ENCODE measurements around the gene TTYH3. TPM values are rescaled to one million over a fixed set of nuclear protein-coding genes. Genes with fewer than 3 reads are reported as not detected.
"Not testable (repeated sequence)": the region's sequence is repeated elsewhere in the genome, so short reads cannot be mapped to it uniquely, and the experiment has no call there.

The TTYH3 gene
- total RNA-seq, 6 experiments from 2014 or later: 10.3 to 59.3 (median 37.6) TPM

- Histone ChIP-seq H3K4me3 (no peak overlapping the region), H3K36me3 (no peaks in the 10 kb centered on the region), H3K9me3 (no peaks in the 10 kb centered on the region), H3K27me3 (no peaks in the 10 kb centered on the region), H3K27ac (no peak overlapping the region), H3K4me1 (no peaks in the 10 kb centered on the region)
- no peak for DNase-seq
- intact Hi-C loops (cut with DNase I): no loop called here
- no peak for TF ChIP-seq POLR2A (IDR thresholded peaks at IDR 0.05)
- TF ChIP-seq, protein P1, sequence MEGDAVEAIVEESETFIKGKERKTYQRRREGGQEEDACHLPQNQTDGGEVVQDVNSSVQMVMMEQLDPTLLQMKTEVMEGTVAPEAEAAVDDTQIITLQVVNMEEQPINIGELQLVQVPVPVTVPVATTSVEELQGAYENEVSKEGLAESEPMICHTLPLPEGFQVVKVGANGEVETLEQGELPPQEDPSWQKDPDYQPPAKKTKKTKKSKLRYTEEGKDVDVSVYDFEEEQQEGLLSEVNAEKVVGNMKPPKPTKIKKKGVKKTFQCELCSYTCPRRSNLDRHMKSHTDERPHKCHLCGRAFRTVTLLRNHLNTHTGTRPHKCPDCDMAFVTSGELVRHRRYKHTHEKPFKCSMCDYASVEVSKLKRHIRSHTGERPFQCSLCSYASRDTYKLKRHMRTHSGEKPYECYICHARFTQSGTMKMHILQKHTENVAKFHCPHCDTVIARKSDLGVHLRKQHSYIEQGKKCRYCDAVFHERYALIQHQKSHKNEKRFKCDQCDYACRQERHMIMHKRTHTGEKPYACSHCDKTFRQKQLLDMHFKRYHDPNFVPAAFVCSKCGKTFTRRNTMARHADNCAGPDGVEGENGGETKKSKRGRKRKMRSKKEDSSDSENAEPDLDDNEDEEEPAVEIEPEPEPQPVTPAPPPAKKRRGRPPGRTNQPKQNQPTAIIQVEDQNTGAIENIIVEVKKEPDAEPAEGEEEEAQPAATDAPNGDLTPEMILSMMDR (IDR thresholded peaks at IDR 0.05): no peak
- ATAC-seq: no peak
These were observed 42.1 kb downstream of the TTYH3 start for GRCh38 chr7:2673934-2674333.

- ATAC-seq (no peak), DNase-seq (no peak)
- Histone ChIP-seq H3K27me3 (no peaks in the 10 kb centered on the region), H3K36me3 (no peaks in the 10 kb centered on the region), H3K9me3 (no peaks in the 10 kb centered on the region), H3K4me1 (no peaks in the 10 kb centered on the region), H3K27ac (no peak overlapping the region), H3K4me3 (no peak overlapping the region)
- intact Hi-C loops (cut with DNase I): no loop called here
- 65% methylated on average over 6 of the region's 9 CpGs for WGBS (ENCODE audit: insufficient coverage, low coverage, low lambda C conversion rate, missing lambda C conversion rate)
- TF ChIP-seq, protein P1 (IDR thresholded peaks at IDR 0.05): no peak
- no peak for TF ChIP-seq POLR2A (IDR thresholded peaks at IDR 0.05)
These were observed 43.5 kb downstream of the TTYH3 start for GRCh38 chr7:2675256-2675764.

- H3K4me3 ChIP-seq; H3K27ac ChIP-seq; H3K9me3 ChIP-seq; H3K27me3 ChIP-seq; intact Hi-C loops (cut with DNase I); DNase-seq; H3K36me3 ChIP-seq; H3K4me1 ChIP-seq; ATAC-seq: not testable (repeated sequence)
- no CpG with 5 or more reads among the region's 8 CpGs for WGBS (ENCODE audit: insufficient coverage, low coverage, low lambda C conversion rate, missing lambda C conversion rate)
These were observed 44.8 kb downstream of the TTYH3 start for GRCh38 chr7:2676576-2676975.

DNA sequence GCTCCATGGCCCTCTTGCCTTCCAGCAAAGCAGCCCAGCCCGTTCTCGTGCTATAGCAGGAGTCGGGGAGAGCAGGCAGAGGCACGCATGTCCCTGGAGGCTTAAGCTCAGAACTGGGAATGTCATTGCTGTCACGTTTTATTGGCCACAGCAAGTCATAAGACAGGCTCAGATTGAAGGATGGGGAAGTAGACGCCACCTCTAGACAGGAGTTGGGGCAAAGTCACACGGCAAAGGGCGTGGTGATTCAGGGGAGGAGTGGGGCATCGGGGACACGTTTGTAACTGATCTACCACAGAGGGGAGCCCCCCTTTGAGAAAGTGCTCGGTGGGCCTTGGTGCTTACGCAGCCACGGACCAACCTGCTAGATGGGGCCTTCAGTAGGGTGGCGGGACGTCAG, 46.7 kb downstream of the TTYH3 start:
- DNase-seq; H3K4me3 ChIP-seq; H3K9me3 ChIP-seq; ATAC-seq; H3K4me1 ChIP-seq; H3K27ac ChIP-seq; H3K27me3 ChIP-seq; H3K36me3 ChIP-seq; intact Hi-C loops (cut with DNase I): not testable (repeated sequence)
- 86% methylated on average over 5 of the region's 15 CpGs for WGBS (ENCODE audit: insufficient coverage, low coverage, low lambda C conversion rate, missing lambda C conversion rate)

- DNase-seq, H3K27me3 ChIP-seq, H3K27ac ChIP-seq, H3K36me3 ChIP-seq, H3K9me3 ChIP-seq, H3K4me1 ChIP-seq, H3K4me3 ChIP-seq: not testable (repeated sequence)
- 71% methylated on average over 10 of the region's 64 CpGs for WGBS (ENCODE audit: insufficient coverage, low coverage, low lambda C conversion rate, missing lambda C conversion rate)
- intact Hi-C loops (cut with DNase I): loop anchor here (10.0 kb wide), 3 partner anchors 105 to 205 kb away; partner anchors contain the start of gene GRIFIN (in 2 of the 2)
- peak; percentile 40 to 80 (median 50) for ATAC-seq
These were observed 47.6 kb downstream of the TTYH3 start for GRCh38 chr7:2679135-2680127.

DNA sequence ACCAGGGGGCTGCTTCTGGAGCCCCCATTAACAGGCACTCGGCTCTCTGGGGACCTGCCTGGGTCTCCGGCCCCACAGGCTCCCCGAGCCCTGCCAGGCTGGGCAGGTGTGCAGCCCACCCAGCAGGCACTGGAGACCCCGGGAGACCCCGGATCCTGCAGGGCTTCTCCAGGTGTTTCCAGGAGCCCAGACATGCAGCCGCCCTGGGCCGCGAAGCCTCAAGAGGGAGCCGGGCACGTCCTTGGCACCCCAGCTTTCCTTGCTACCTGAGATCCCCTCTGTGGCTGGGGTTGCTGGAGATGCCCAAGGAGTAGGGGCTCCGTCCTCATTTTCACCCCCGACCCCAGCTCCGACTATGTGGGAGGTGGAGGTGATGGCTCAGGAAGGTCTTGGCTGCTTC, 48.5 kb downstream of the TTYH3 start:
- TF ChIP-seq, protein P1 (IDR thresholded peaks at IDR 0.05): no peak
- TF ChIP-seq POLR2A (IDR thresholded peaks at IDR 0.05): no peak
- Histone ChIP-seq H3K9me3 (no peaks in the 10 kb centered on the region), H3K27me3 (no peaks in the 10 kb centered on the region), H3K4me3 (no peak overlapping the region), H3K4me1 (no peaks in the 10 kb centered on the region), H3K27ac (no peak overlapping the region), H3K36me3 (no peaks in the 10 kb centered on the region)
- intact Hi-C loops (cut with DNase I): loop anchor here (10.0 kb wide), 3 partner anchors 105 to 205 kb away; partner anchors contain the start of gene GRIFIN (in 2 of the 2)
- DNase-seq (no peak), ATAC-seq (no peak)
- 51% methylated on average over 3 of the region's 13 CpGs for WGBS (ENCODE audit: insufficient coverage, low coverage, low lambda C conversion rate, missing lambda C conversion rate)

All from right lobe of liver (tissue), 6 donors.